H9 (cell line): ENCODE data around the gene DPP10. TPM values are rescaled to one million over a fixed set of nuclear protein-coding genes. Genes with fewer than 3 reads are reported as not detected.

Source experiments
- DNase-seq: peaks from one replicate; pipeline ENCODE4 v3.0.0-alpha.2; 2017
- H2AFZ ChIP-seq: one replicate; pipeline ENCODE4 v1.6.1; 2013; ENCODE audit warnings: mild to moderate bottlenecking, low read length, control low read depth, moderate library complexity
- H2AK5ac ChIP-seq: 2 replicates; pipeline ENCODE4 v1.6.1; 2013; ENCODE audit warnings: low read length, control low read depth, mixed read lengths; ENCODE audit not compliant: insufficient read length
- H2BK120ac ChIP-seq: one replicate; pipeline ENCODE4 v1.6.1; 2013; ENCODE audit warnings: low read depth, mild to moderate bottlenecking, low read length, control low read depth, inconsistent platforms; ENCODE audit not compliant: poor library complexity, severe bottlenecking
- H2BK12ac ChIP-seq: 2 replicates; pipeline ENCODE4 v1.6.1; 2013; ENCODE audit warnings: low read length, control low read depth, mixed read lengths, low read depth; ENCODE audit not compliant: insufficient read length
- H2BK15ac ChIP-seq: 2 replicates; pipeline ENCODE4 v1.6.1; 2013; ENCODE audit warnings: low read depth, low read length, control low read depth
- H2BK20ac ChIP-seq: one replicate; pipeline ENCODE4 v1.6.1; 2013; ENCODE audit warnings: low read depth, mild to moderate bottlenecking, low read length, control low read depth, inconsistent platforms; ENCODE audit not compliant: poor library complexity, severe bottlenecking
- H2BK5ac ChIP-seq: 2 replicates; pipeline ENCODE4 v1.6.1; 2013; ENCODE audit warnings: low read length, control low read depth, mixed read lengths; ENCODE audit not compliant: insufficient read length
- H3K14ac ChIP-seq: 2 replicates; pipeline ENCODE4 v1.6.1; 2013; ENCODE audit warnings: low read length, control low read depth; ENCODE audit not compliant: insufficient read depth
- H3K18ac ChIP-seq: 2 replicates; pipeline ENCODE4 v1.6.1; 2013; ENCODE audit warnings: low read depth, mild to moderate bottlenecking, mixed read lengths, low read length, control low read depth; ENCODE audit not compliant: insufficient read length
- H3K23ac ChIP-seq: 2 replicates; pipeline ENCODE4 v1.6.1; 2013; ENCODE audit warnings: low read length, control low read depth, mixed read lengths, low read depth; ENCODE audit not compliant: insufficient read length
- H3K23me2 ChIP-seq: 2 replicates; pipeline ENCODE4 v1.6.1; 2013; ENCODE audit warnings: low read depth, mild to moderate bottlenecking, mixed read lengths, low read length, control low read depth; ENCODE audit not compliant: insufficient read length, poor library complexity, severe bottlenecking
- H3K27ac ChIP-seq: 2 replicates; pipeline ENCODE4 v1.5.1; 2013; ENCODE audit warnings: low read length, control low read depth, mixed read lengths, low read depth; ENCODE audit not compliant: insufficient read length
- H3K27me3 ChIP-seq: 2 replicates; pipeline ENCODE4 v1.6.1; 2013; ENCODE audit warnings: low read length, control low read depth, inconsistent platforms; ENCODE audit not compliant: insufficient read depth
- H3K4ac ChIP-seq: 2 replicates; pipeline ENCODE4 v1.6.1; 2013; ENCODE audit warnings: low read depth, mild to moderate bottlenecking, control low read depth, inconsistent platforms, low read length, moderate library complexity
- H3K4me1 ChIP-seq: 2 replicates; pipeline ENCODE4 v1.6.1; 2013; ENCODE audit warnings: low read length, control low read depth, inconsistent platforms; ENCODE audit not compliant: insufficient read depth
- H3K4me2 ChIP-seq: 2 replicates; pipeline ENCODE4 v1.6.1; 2013; ENCODE audit warnings: low read length, control low read depth, mixed read lengths; ENCODE audit not compliant: insufficient read length, insufficient read depth
- H3K56ac ChIP-seq: 2 replicates; pipeline ENCODE4 v1.6.1; 2013; ENCODE audit warnings: low read depth, mild to moderate bottlenecking, mixed read lengths, low read length, control low read depth; ENCODE audit not compliant: insufficient read length
- H3K79me1 ChIP-seq: 2 replicates; pipeline ENCODE4 v1.6.1; 2013; ENCODE audit warnings: low read depth, mild to moderate bottlenecking, moderate library complexity, low read length, control low read depth, inconsistent platforms; ENCODE audit not compliant: insufficient read depth, poor library complexity, severe bottlenecking
- H3K79me2 ChIP-seq: 2 replicates; pipeline ENCODE4 v1.6.1; 2013; ENCODE audit warnings: low read length, control low read depth, inconsistent platforms; ENCODE audit not compliant: insufficient read depth
- H3K9ac ChIP-seq: 2 replicates; pipeline ENCODE4 v1.6.1; 2013; ENCODE audit warnings: low read length, control low read depth, mixed read lengths; ENCODE audit not compliant: insufficient read length; ENCODE audit errors: extremely low read depth
- H3K9me3 ChIP-seq: one replicate; pipeline ENCODE4 v1.6.1; 2013; ENCODE audit warnings: low read depth, low read length, inconsistent platforms; ENCODE audit not compliant: control insufficient read depth
- H3T11ph ChIP-seq: one replicate; pipeline ENCODE4 v1.6.1; 2013; ENCODE audit warnings: mild to moderate bottlenecking, low read length, control low read depth, inconsistent platforms
- H4K20me1 ChIP-seq: one replicate; pipeline ENCODE4 v1.6.1; 2013; ENCODE audit not compliant: control insufficient read depth, insufficient read length, insufficient read depth
- H4K5ac ChIP-seq: 2 replicates; pipeline ENCODE4 v1.6.1; 2013; ENCODE audit warnings: low read depth, mild to moderate bottlenecking, mixed read lengths, low read length, control low read depth; ENCODE audit not compliant: insufficient read length
- H4K8ac ChIP-seq: replicated peaks from 2 replicates; pipeline ENCODE4 v1.6.1; 2013; ENCODE audit warnings: low read length, control low read depth, mixed read lengths, low read depth; ENCODE audit not compliant: insufficient read length
- H4K91ac ChIP-seq: 2 replicates; pipeline ENCODE4 v1.6.1; 2013; ENCODE audit warnings: low read depth, mild to moderate bottlenecking, moderate library complexity, mixed read lengths, low read length, control low read depth; ENCODE audit not compliant: insufficient read length
- H3K27ac Mint-ChIP-seq, 3 experiments: 2 replicates in 2 of 3; 3 replicates in 1 of 3; pipeline ENCODE4 v1.8.0; 2020 to 2021; ENCODE audit warnings: mixed read lengths in 3 of 3, mild to moderate bottlenecking in 1 of 3, moderate library complexity in 1 of 3
- H3K27me3 Mint-ChIP-seq: 2 replicates; pipeline ENCODE4 v1.8.0; 2021; ENCODE audit warnings: low read depth, mild to moderate bottlenecking, moderate library complexity, mixed read lengths
- H3K36me3 Mint-ChIP-seq, 3 experiments: 2 replicates in 2 of 3; 3 replicates in 1 of 3; pipeline ENCODE4 v1.8.0; 2020 to 2021; ENCODE audit warnings: low read depth in 3 of 3, mixed read lengths in 3 of 3; ENCODE audit not compliant: insufficient read depth in 1 of 3
- H3K4me1 Mint-ChIP-seq, 2 experiments: 2 replicates each; pipeline ENCODE4 v1.8.0; 2020; ENCODE audit warnings: mixed read lengths in 2 of 2
- H3K4me3 Mint-ChIP-seq, 2 experiments: 2 replicates in 1 of 2; 3 replicates in 1 of 2; pipeline ENCODE4 v1.8.0; 2020 to 2021; ENCODE audit warnings: mild to moderate bottlenecking in 2 of 2, mixed read lengths in 2 of 2, moderate library complexity in 1 of 2
- H3K9me3 Mint-ChIP-seq, 2 experiments: 2 replicates in 1 of 2; 3 replicates in 1 of 2; pipeline ENCODE4 v1.8.0; 2020; ENCODE audit warnings: mild to moderate bottlenecking in 2 of 2, mixed read lengths in 2 of 2, moderate library complexity in 1 of 2
- CTCF ChIP-seq: fragments of 200-600 bp; sonication (generic); conservative IDR thresholded peaks from 3 replicates; pipeline ENCODE4 v1.8.0; 2021; ENCODE audit warnings: antibody characterized with exemption, mild to moderate bottlenecking
- WGBS: extraction: QIAGEN DNeasy Blood & Tissue Kit; methylation state at CpG from one replicate; pipeline ENCODE4 v1.1.7; 2013; ENCODE audit warnings: missing lambda C conversion rate, low lambda C conversion rate, mixed read lengths; ENCODE audit not compliant: insufficient read length; ENCODE audit errors: extremely low coverage; 5-methylcytosine and 5-hydroxymethylcytosine counted together
- total RNA-seq: library from RNA; stranded (reverse); gene quantifications from 2 replicates; pipeline ENCODE4 v1.2.1, GENCODE V29; 2021

Gene DPP10
- total RNA-seq, 1 experiment from 2014 or later = 11.3 TPM

- Histone ChIP-seq H2AFZ (no peak overlapping the region), H3K79me1 (no peaks in the 10 kb centered on the region), H4K5ac (no peak overlapping the region), H4K91ac (no peak overlapping the region), H3K14ac (no peak overlapping the region), H4K8ac (no peak overlapping the region), H3K27ac (no peak overlapping the region), H3K18ac (no peak overlapping the region), H2BK12ac (no peak overlapping the region), H3K79me2 (no peaks in the 10 kb centered on the region), H3K23ac (no peak overlapping the region), H3K4me2 (no peak overlapping the region), H2BK120ac (no peak overlapping the region), H2BK15ac (no peak overlapping the region), H4K20me1 (no peaks in the 10 kb centered on the region), H3K56ac (no peak overlapping the region), H3T11ph (no peak overlapping the region), H3K4ac (no peak overlapping the region), H2AK5ac (no peak overlapping the region), H3K23me2 (no peaks in the 10 kb centered on the region), H2BK5ac (no peak overlapping the region), H3K4me1 (no peaks in the 10 kb centered on the region), H3K9me3 (no peaks in the 10 kb centered on the region), H3K27me3 (no peaks in the 10 kb centered on the region), H2BK20ac (no peak overlapping the region), H3K9ac (no peak overlapping the region)
- H3K27me3 Mint-ChIP-seq = peaks cover 3% of the 10 kb centered on the region; the same call in 1 of the 2 replicates
- no peak overlapping the region for H3K27ac Mint-ChIP-seq
- H3K4me1 Mint-ChIP-seq = peaks cover 15 to 20% of the 10 kb centered on the region in 2 experiments
- no CpG with 5 or more reads among the region's 1 CpG for WGBS
- H3K9me3 Mint-ChIP-seq = no peaks in the 10 kb centered on the region; a peak in 1 of 5 replicates
- no peak for TF ChIP-seq CTCF
- DNase-seq = no peak
- H3K36me3 Mint-ChIP-seq = no peaks in the 10 kb centered on the region
- no peak overlapping the region for H3K4me3 Mint-ChIP-seq
Measured at GRCh38 chr2:115825912-115826311, 1383.5 kb downstream of the DPP10 start.
